Effector memory CD4-positive, alpha-beta T cell (primary cell): Measurements from ENCODE around the gene PDZRN4.
"Not testable (repeated sequence)": the region's sequence is repeated elsewhere in the genome, so short reads cannot be mapped to it uniquely, and the experiment has no call there.

Experiments
- DNase-seq, 3 donors: peaks; one replicate each; pipeline ENCODE4 v3.0.0-alpha.2; 2020
- H3K27ac ChIP-seq: 2 replicates; pipeline ENCODE4 v1.7.0; 2013; ENCODE audit warnings: mild to moderate bottlenecking, low read length, moderate library complexity; ENCODE audit not compliant: insufficient read depth, poor library complexity, severe bottlenecking
- H3K27me3 ChIP-seq: replicated peaks from 2 replicates; pipeline ENCODE4 v1.7.0; 2013; ENCODE audit warnings: mild to moderate bottlenecking, low read length; ENCODE audit not compliant: insufficient read depth, control insufficient read depth, poor library complexity, severe bottlenecking
- H3K36me3 ChIP-seq: 2 replicates; pipeline ENCODE4 v1.7.0; 2013; ENCODE audit warnings: mild to moderate bottlenecking, low read length, moderate library complexity; ENCODE audit not compliant: control insufficient read depth, insufficient read depth
- H3K4me1 ChIP-seq: 2 replicates; pipeline ENCODE4 v1.7.0; 2013; ENCODE audit warnings: low read length, mild to moderate bottlenecking; ENCODE audit not compliant: control insufficient read depth, insufficient read depth, poor library complexity, severe bottlenecking
- H3K4me3 ChIP-seq: 2 replicates; pipeline ENCODE4 v1.7.0; 2013; ENCODE audit warnings: low read length, low read depth, mild to moderate bottlenecking; ENCODE audit not compliant: insufficient read depth, poor library complexity, severe bottlenecking
- H3K9me3 ChIP-seq: 2 replicates; pipeline ENCODE4 v1.7.0; 2013; ENCODE audit warnings: mild to moderate bottlenecking, low read length, moderate library complexity; ENCODE audit not compliant: control insufficient read depth

The PDZRN4 gene

GRCh38 chr12:41274643-41275042, 86.5 kb downstream of the PDZRN4 start:
- H3K27me3 ChIP-seq = no peaks in the 10 kb centered on the region
- no peaks in the 10 kb centered on the region for H3K36me3 ChIP-seq
- no peak for DNase-seq

DNA sequence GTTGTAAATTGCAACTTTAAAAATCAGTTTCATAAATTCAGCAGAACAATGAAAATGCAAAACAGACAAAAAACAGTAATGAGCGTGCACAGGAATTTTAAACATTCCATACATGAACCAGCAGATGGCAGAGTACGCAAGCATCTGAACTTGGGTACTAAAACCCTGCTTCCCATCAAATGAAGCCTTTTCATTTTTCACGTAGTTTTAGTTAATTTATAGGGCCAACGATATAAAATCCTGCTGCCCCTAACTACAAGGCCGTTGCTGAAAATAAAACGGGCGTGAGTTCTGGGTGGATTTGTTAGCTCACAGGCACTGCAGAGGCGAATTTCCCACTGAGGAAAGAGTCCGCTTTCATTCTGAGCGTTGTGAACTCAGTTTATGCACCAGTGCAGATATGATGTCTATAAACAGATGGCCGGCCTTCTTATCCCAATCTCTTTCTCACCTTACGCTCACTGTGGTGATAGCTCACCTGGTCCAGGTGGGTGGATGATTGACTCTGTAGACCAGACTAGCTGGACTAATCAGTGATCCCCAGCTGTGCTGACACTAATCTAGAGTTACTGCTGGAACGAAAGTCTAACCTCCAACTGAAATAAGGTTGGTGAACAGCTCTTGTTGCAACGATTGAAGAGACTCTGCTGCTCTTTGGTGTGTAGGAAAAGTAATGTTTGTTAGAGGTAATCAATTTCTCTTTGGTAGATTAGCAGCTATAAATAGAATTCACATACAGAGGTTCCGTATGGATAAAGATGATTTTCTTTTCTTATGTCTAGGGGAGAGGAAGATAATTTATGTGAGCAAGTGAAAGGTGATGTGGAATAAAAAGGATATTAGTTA, 89.2 kb downstream of the PDZRN4 start:
- Histone ChIP-seq H3K36me3 (no peaks in the 10 kb centered on the region), H3K4me3 (no peak overlapping the region), H3K27ac (no peak overlapping the region), H3K4me1 (no peaks in the 10 kb centered on the region), H3K27me3 (no peaks in the 10 kb centered on the region), H3K9me3 (no peaks in the 10 kb centered on the region)
- DNase-seq = no peak

More at GRCh38 chr12:41274643-41275042, 86.5 kb downstream of the PDZRN4 start:
- no peak overlapping the region for H3K27ac ChIP-seq
- no peak overlapping the region for H3K4me3 ChIP-seq
- H3K4me1 ChIP-seq = no peaks in the 10 kb centered on the region
- H3K9me3 ChIP-seq = no peaks in the 10 kb centered on the region

DNA sequence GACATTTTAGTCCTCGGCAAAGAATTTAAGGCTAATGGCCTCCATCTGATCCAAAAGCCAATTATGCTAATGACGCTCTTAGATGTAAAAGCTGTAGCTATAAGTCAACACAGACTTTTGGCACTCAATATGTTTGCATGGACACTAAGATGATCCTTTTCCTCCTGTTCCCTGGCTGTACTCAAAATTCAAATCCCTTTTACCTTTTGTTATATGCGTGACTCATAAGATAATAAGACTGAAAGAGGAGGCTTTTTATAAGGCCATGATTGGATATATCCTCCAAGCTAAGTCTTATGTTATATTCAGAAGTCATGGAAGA, 89.8 kb downstream of the PDZRN4 start:
- Histone ChIP-seq H3K36me3 (no peaks in the 10 kb centered on the region), H3K27me3 (no peaks in the 10 kb centered on the region), H3K4me3 (no peak overlapping the region), H3K27ac (no peak overlapping the region), H3K9me3 (no peaks in the 10 kb centered on the region), H3K4me1 (no peaks in the 10 kb centered on the region)
- DNase-seq = no peak

- H3K4me3 ChIP-seq, H3K27me3 ChIP-seq, H3K27ac ChIP-seq, H3K9me3 ChIP-seq, H3K36me3 ChIP-seq, H3K4me1 ChIP-seq, DNase-seq: not testable (repeated sequence)
Observed at GRCh38 chr12:41280341-41281095, 92.4 kb downstream of the PDZRN4 start.

DNA sequence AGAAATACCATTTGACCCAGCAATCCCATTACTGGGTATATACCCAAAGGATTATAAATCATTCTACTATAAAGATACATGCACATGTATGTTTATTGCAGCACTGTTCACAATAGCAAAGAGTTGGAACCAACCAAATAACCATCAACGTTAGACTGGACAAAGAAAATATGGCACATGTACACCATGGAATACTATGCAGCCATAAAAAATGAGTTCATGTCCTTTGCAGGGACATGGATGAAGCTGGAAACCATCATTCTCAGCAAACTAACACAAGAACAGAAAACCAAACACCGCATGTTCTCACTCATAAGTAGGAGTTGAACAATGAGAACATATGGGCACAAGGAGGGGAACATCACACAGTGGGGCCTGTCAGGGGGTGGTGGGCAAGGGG, 97.3 kb downstream of the PDZRN4 start:
- H3K27me3 ChIP-seq, H3K4me1 ChIP-seq, H3K27ac ChIP-seq, H3K9me3 ChIP-seq, DNase-seq, H3K4me3 ChIP-seq, H3K36me3 ChIP-seq: not testable (repeated sequence)

- Histone ChIP-seq H3K27me3 (no peaks in the 10 kb centered on the region), H3K27ac (no peak overlapping the region), H3K4me1 (no peaks in the 10 kb centered on the region), H3K9me3 (no peaks in the 10 kb centered on the region), H3K4me3 (no peak overlapping the region), H3K36me3 (no peaks in the 10 kb centered on the region)
- no peak for DNase-seq
Observed at GRCh38 chr12:41286426-41286825, 98.3 kb downstream of the PDZRN4 start.

GRCh38 chr12:41287500-41288141, 99.5 kb downstream of the PDZRN4 start:
- H3K4me1 ChIP-seq = no peaks in the 10 kb centered on the region
- DNase-seq = no peak
- H3K27me3 ChIP-seq = no peaks in the 10 kb centered on the region
- H3K36me3 ChIP-seq = no peaks in the 10 kb centered on the region
- no peak overlapping the region for H3K4me3 ChIP-seq
- no peak overlapping the region for H3K27ac ChIP-seq
- H3K9me3 ChIP-seq = no peaks in the 10 kb centered on the region

DNA sequence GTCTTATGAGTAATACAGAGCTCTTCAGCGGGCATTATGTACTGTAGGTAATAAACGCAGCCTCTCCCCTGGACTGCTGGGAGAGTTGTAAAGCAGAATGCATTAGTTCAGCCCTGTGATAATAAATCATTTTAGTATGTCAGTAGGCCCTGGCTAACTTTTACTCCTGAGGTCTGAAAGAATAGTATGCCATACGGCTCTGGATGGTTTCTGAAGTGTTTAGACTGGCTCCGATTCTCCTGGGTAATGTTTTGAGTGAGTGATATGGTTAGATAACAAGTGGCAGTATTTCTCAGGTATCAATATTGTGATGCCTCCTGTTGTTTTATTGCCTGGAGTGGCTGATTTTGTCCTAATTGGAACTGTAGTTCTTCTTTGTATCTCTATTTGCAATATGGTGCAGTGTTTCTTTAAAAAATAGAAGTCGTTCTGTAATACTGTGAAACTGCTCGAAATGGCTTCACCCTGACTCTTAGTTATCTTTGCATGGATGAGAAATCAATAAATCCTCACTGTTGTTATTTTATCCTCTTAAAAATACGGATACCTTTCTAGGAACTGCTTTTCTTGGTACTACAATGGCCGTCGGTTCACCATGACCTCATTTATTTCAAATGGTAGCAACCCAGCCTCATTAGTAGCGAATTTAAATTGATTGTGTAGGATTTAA, 100.2 kb downstream of the PDZRN4 start:
- H3K36me3 ChIP-seq = no peaks in the 10 kb centered on the region
- no peaks in the 10 kb centered on the region for H3K4me1 ChIP-seq
- H3K27ac ChIP-seq = no peak overlapping the region
- no peaks in the 10 kb centered on the region for H3K27me3 ChIP-seq
- H3K9me3 ChIP-seq = no peaks in the 10 kb centered on the region
- no peak overlapping the region for H3K4me3 ChIP-seq
- DNase-seq = no peak

- Histone ChIP-seq H3K4me1 (no peaks in the 10 kb centered on the region), H3K4me3 (no peak overlapping the region), H3K9me3 (no peaks in the 10 kb centered on the region), H3K27me3 (no peaks in the 10 kb centered on the region), H3K27ac (no peak overlapping the region), H3K36me3 (no peaks in the 10 kb centered on the region)
- no peak for DNase-seq
Observed at GRCh38 chr12:41289501-41289900, 101.4 kb downstream of the PDZRN4 start.
